HT1080 (cell line): ENCODE results near the gene TMEM62. TPM values are rescaled to one million over a fixed set of nuclear protein-coding genes. Genes with fewer than 3 reads are reported as not detected.
"Not testable (repeated sequence)": the region's sequence is repeated elsewhere in the genome, so short reads cannot be mapped to it uniquely, and the experiment has no call there.

ENCODE experiments used
- DNase-seq: peaks from one replicate; pipeline ENCODE4 v3.0.0-alpha.2; 2015; ENCODE audit warnings: low read depth
- total RNA-seq: library from RNA; depleted of rRNA; stranded (reverse); fragments of >200 nt; shearing (Covaris generic); gene quantifications from 2 replicates; pipeline ENCODE4 v1.2.3, GENCODE V29; 2014

The TMEM62 gene
- total RNA-seq, 1 experiment from 2014 or later: 27.4 TPM

DNA sequence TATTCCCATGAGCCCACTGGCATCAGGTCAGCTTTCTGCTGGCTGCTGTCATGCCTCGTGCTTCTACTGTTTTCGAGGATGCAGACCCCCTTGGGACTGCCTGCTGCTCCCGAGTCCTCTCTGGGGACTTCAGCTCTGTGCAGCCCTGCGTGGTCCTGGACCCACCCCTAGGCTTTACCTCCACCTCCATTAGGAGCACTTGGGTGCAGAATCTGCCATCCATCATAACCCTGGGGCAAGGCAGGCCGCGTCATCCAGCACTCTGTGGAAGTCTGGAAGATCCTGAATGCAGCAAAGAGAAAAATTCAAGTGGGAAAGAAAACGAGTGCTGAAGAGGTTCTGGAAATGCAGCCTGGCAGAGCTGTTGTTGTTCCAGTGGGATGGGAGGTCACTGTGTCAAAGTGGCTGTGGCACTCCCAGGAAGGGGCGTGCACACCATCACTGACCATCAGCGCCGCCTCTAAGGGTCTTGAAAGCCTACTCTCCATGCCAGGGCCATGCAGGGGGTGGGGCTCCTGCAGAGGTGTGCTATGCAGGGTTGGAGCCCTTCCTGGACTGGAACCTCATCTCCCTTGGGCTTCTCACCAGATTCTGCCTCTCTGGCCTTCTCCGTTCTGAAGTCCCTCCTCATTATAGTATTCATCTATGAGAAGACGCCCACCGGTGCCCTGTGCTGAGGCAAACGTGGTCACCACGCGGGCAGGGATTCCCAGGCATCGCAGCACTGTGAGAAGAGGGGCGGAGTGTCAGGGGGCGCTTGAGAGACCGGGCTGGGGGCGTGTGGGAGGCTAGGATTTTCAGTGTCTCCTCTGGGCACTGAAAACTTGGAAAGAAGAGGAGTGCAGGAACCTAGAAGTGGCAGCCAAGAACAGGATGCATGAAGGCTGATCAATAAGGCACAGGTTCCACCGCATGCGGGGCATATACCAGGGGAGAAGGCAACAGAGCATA is 74.9 kb downstream of the TMEM62 start:
- no peak for DNase-seq

- DNase-seq: peak; percentile 33
Measured at GRCh38 chr15:43209059-43209824, 75.9 kb downstream of the TMEM62 start.

- DNase-seq: no peak
Measured at GRCh38 chr15:43210172-43210745, 76.9 kb downstream of the TMEM62 start.

DNA sequence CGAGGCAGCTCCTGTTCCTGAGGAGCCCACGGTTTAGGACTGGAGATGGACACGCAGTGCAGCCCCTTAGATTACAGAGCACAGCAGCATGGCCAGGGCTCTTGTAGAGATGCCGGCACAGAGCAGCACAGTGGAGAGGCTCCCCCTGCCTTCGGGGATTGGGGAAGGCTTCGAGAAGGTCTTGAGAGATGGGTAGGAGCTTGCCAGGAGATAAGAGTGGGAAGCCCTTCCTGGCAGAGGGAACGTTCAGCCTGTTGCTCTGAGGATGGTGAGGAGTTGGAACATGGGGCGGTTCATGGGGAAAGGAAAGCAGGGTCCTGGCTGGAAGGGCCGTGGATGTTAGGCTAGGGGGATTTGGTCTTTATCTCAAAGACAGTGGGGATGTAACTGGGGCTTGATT is 77.4 kb downstream of the TMEM62 start:
- no peak for DNase-seq

DNA sequence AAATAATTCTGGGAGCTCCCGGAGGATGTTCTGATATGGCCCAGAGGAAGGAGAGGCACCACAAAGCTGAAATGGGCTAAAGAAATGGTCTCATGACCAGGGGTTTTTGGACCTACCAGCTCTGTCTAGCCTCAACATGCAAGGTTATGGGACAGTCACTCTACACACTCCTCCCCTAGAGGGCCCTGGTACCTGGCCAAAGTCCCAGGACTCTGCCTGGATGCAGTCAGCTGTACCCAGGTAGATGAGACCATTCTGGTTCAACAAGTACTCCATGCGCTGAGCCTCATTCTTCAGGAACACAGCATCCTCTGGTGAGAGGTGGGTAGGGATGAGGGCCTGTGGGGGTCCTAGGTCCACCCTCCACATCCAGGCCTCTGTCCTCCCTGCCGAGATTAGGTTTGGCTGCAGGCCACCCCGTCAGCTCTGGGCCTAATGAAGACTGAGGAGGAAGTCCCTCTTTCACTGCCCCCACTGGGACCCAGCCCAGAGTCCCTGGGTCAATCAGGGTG is 77.9 kb downstream of the TMEM62 start:
- DNase-seq: no peak

GRCh38 chr15:43212299-43212698 is 78.9 kb downstream of the TMEM62 start:
- no peak for DNase-seq

GRCh38 chr15:43212951-43213350 is 79.6 kb downstream of the TMEM62 start:
- DNase-seq: no peak

- DNase-seq: no peak
Measured at GRCh38 chr15:43213466-43213865, 80.1 kb downstream of the TMEM62 start.

GRCh38 chr15:43214169-43214568 is 80.8 kb downstream of the TMEM62 start:
- no peak for DNase-seq

DNA sequence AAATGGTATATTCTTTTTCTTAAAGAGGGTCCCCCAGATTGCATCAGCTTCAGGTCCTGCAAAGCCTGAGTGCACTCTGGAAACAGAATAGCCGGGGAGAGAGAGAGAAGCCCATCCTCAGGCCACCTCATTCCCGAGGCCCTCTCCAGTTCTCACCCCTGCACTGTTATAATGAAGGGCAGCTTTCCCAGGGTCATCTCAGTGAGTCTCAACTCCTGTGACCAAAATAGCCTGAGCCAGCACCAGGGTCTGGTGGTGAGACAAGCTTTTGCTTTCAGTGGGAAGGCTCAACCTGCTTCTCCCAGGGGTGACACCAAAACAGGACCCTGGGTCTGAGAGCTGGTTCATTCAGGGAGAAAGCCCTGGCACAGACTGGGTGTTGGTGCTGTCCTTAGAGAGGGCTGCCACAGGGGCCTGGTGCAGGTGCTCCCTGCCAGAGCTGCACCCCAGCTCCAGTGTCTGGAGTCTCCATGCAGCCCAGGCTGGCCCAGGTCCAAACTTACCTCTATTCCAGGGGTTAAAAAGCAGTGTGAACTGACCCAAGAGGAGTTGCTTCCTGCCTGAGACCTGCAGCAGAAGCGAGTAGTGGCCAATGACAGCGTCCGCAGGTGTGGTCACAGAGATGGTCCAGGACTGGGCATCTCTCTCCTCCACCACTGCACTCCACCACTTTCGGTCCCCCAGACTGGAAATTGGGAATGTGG is 81.4 kb downstream of the TMEM62 start:
- no peak for DNase-seq

DNA sequence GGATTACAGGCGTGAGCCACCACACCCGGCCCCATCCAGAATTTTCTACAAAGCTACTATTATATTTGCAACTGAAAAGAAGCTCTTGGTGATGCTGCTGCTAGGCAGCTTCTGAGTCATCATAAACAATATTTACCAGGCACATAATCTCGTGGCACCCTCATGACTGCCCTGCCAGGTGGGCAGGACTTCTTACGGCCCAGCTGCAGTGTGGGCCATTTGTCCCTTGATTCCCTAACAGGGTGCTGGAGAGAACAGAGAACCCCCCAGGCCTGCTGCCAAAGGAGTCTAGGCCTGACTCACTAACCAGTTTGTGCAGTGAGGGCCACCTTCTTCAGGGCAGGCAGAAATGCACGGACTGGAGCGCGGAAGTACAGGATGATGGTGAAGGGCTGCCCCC is 82.6 kb downstream of the TMEM62 start:
- DNase-seq: peak; percentile 72

GRCh38 chr15:43218908-43219706 is 85.7 kb downstream of the TMEM62 start:
- DNase-seq: no peak

GRCh38 chr15:43219929-43220928 is 86.8 kb downstream of the TMEM62 start:
- DNase-seq: no peak

DNA sequence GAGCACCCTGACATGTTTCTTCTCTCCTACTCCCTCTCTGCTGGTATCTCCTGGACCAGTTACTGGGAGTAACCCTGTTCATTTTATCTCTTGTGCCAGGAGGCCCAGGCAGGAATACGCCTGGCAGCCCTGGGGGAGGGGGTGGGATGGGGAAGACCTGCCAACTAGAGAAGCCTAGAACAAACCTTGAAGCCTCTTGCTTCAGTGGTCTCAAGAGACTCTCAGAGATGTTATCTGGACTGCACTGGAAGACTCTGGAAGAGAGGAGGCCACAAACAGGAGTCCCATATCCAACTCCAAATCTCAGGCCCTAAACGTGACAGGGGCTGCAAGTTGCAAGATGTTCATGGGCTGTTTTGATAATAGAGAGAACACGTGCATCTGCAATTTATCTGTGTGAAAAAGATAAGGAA is 87.6 kb downstream of the TMEM62 start, which contains the start of gene EPB42:
EPB42 (minus strand) TSS at position 28 of the 413 bp plus-strand sequence. CDS start 193 bp downstream, outside the sequence.
- DNase-seq: no peak

- no peak for DNase-seq
Measured at GRCh38 chr15:43221422-43221821, 88.0 kb downstream of the TMEM62 start.

- peak; percentile 55 for DNase-seq
Measured at GRCh38 chr15:43225201-43225949, 92.0 kb downstream of the TMEM62 start.

GRCh38 chr15:43225950-43226255 is 92.5 kb downstream of the TMEM62 start:
- DNase-seq: not testable (repeated sequence)
